ENCODE data around the gene LRFN2.

Gene LRFN2

DNA sequence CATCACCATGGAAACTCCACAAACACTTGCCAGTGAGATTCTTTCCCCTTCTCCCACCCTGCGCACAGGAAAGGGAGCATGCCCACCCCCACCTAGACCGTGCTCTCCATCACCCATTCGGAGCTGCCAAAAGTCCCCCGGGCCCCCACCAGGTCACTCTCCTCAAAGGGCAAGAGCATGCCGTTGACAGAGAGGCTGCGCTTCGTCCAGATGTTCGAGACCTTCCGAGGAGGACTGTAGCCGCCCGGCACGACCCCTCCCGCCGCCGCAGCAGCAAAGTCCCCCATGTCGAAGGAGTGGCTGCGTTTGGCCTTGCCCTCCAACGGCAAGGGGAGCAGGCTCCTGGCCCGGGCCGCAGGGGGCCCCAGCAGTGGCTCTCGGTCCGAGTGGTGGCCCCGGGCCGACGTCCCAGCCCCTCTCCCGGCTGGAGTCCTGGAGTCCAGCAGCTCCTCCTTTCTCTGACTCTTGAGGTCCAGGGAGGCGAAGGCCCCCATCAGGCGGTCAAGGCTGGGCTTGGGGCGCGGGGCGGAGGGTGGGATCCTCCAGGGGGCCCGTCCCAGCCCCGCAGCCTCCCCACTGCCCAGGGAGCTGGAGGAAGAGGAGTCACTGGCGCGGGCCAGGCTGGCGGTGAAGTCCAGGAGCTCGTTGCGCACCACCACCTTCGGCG is 195.2 kb downstream of the LRFN2 start:
- Mint-ChIP-seq H3K4me3 (no peak overlapping the region), H3K9me3 (no peaks in the 10 kb centered on the region), H3K27ac (no peak overlapping the region), H3K27me3 (no peaks in the 10 kb centered on the region), H3K4me1 (peaks cover 58% of the 10 kb centered on the region), H3K36me3 (peaks cover 4% of the 10 kb centered on the region)

DNA sequence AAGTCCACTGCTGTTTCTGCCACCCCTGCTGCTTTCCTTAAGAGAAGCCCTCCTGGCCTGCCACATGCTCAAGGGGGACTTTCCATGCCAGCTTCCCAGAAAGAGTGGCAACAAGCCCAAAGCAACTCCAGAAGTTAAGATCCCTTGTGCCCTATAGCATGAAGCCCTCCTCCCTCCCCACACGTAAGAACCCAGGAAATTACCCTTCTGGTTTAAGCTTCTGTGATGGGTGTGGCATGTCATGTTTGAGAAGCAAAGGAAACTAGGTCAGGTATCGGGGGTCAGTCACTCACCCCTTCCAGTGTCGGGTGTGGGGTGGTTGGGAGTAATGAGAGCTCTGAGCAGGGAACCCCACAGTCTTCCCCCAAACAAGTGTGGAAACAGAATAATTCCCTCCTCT is 196.1 kb downstream of the LRFN2 start:
- peak overlapping the region; percentile 63 for H3K27ac Mint-ChIP-seq
- peak overlapping the region; percentile 26 for H3K4me3 Mint-ChIP-seq
- H3K27me3 Mint-ChIP-seq: no peaks in the 10 kb centered on the region
- H3K9me3 Mint-ChIP-seq: no peaks in the 10 kb centered on the region
- peaks cover 67% of the 10 kb centered on the region for H3K4me1 Mint-ChIP-seq
- H3K36me3 Mint-ChIP-seq: peaks cover 4% of the 10 kb centered on the region

DNA sequence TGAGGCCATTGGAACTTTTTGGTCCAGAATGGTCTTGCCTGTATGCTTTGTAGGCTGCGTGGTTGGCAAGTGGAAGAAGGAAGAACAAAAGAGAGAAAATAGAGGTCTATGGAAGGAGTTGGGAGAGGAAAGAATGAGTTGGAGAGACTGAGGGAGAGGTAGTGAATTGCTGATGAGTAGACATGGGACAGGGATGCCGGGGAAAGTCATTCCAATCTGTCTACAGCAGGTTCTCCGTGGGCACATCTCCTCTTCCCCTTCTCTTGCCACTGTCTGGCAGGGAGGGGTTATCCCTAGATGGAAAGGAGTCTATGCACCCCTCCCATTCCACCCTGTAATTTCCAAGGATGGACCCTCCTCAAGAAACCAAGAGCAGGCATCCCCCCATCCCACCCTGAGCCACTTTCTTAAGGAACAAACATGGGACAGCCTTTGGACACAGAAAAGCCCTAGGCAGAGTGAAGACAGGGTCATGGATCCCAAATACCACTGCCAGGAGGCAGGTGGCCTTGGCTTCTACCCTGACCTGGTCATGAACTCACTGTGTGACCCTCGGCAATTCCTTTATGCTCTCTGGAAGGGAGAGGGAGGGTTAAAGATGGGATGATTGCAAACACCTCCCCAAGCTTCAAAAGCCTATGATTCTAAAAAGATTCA is 196.9 kb downstream of the LRFN2 start:
- Mint-ChIP-seq H3K36me3 (peaks cover 4% of the 10 kb centered on the region), H3K4me1 (peaks cover 76% of the 10 kb centered on the region), H3K27me3 (no peaks in the 10 kb centered on the region), H3K4me3 (peak overlapping the region; percentile 78), H3K27ac (peak overlapping the region; percentile 94), H3K9me3 (no peaks in the 10 kb centered on the region)

DNA sequence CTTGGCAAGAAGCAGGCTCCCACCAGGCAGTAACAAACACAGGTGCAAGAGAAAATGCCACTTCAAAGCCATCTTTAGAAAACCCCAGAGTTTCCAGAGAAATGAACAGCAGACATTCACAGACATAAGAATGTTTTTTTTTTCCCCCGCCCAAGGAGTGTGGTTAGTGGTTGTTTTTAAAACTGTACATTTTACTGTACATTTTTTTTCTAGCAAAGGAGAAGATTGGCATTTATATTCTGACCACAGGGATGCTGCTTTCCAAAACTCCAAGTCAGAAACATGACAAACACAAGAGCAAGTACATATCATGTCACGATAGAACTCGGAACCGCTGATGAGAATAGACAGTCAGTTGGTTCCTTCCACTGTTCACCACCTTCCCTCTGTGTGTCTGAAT is 197.9 kb downstream of the LRFN2 start:
- peaks cover 83% of the 10 kb centered on the region for H3K4me1 Mint-ChIP-seq
- peaks cover 4% of the 10 kb centered on the region for H3K36me3 Mint-ChIP-seq
- H3K4me3 Mint-ChIP-seq: peak overlapping the region; percentile 78
- no peaks in the 10 kb centered on the region for H3K9me3 Mint-ChIP-seq
- no peaks in the 10 kb centered on the region for H3K27me3 Mint-ChIP-seq
- H3K27ac Mint-ChIP-seq: peak overlapping the region; percentile 94

DNA sequence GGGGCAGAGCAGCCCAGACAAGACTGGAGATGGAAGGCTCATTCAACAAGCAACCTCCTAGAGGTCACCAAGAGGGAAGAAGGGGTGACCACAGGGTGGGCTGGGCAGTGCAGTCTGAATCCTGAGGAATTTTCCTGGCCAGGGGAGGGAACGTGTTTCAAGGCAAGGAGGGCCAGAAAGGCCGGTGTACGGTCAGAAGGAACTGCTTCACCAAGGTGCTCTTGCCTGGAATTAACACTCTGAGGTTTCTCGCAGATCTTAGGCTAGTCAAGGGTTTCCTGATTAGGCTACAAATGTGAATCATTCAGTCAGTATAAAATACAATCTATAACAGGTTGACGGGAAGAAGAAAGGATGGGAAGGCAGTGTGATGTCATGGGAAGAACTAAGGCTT is 199.3 kb downstream of the LRFN2 start:
- no peaks in the 10 kb centered on the region for H3K9me3 Mint-ChIP-seq
- no peaks in the 10 kb centered on the region for H3K36me3 Mint-ChIP-seq
- peak overlapping the region; percentile 85 for H3K27ac Mint-ChIP-seq
- H3K4me3 Mint-ChIP-seq: peak overlapping the region; percentile 51
- no peaks in the 10 kb centered on the region for H3K27me3 Mint-ChIP-seq
- H3K4me1 Mint-ChIP-seq: peaks cover 72% of the 10 kb centered on the region

DNA sequence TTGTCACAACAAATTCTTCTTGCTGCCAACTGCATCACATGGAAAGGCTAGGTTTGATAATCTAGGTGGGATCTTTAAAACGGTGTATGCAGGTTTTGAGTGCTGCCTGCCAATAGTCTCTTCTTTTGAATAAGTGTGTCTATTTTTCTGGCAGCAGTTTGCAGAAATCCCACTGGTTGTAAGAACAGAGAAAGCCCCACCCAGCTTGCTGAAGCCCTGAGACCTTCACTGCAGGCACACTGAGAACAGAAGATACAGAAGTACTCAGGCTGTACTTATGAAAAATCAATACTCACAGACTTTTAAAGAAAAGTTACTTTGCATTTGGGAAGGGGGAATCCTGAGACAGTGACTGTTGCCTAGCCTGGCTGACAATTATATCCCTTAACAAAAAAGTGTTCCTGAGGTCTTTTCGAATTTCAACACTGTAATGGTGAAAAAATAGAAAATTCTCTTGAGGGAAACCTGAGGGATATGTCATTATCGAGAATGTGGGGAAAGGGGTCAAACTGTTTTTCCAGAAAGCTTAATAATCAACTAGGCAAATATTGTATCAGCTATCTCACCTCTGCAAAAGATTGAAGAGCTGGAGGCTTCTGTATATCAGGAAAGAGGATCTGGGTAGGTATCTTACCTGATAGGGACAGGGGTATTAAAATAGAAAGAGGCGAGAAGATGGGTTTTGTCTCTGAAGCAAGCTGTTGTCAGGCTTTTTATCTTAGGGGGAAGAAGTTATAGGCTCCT is 199.9 kb downstream of the LRFN2 start:
- no peaks in the 10 kb centered on the region for H3K27me3 Mint-ChIP-seq
- H3K27ac Mint-ChIP-seq: peak overlapping the region; percentile 85
- H3K4me3 Mint-ChIP-seq: peak overlapping the region; percentile 51
- peaks cover 68% of the 10 kb centered on the region for H3K4me1 Mint-ChIP-seq
- no peaks in the 10 kb centered on the region for H3K36me3 Mint-ChIP-seq
- H3K9me3 Mint-ChIP-seq: no peaks in the 10 kb centered on the region

DNA sequence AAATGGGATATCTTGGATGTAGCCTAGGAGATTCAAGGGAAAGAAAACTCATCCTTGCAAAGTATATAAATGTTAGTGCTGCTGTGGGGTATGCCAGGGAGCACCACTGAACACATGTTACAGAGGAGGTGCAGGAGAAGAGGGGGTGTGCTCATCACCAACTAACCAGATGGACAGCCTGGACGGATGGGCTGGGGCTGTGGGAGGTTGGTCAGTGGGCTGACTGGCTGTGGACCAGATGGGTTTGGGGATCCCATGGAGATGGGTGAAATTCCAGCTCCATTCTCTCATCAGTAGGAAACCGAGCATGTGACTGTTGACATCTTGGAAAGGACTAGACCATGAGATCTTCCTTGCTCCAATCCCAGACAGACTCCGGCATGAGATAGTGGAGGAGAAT is 201.0 kb downstream of the LRFN2 start:
- Mint-ChIP-seq H3K4me1 (peaks cover 63% of the 10 kb centered on the region), H3K4me3 (no peak overlapping the region), H3K27ac (no peak overlapping the region), H3K27me3 (no peaks in the 10 kb centered on the region), H3K9me3 (no peaks in the 10 kb centered on the region), H3K36me3 (no peaks in the 10 kb centered on the region)

DNA sequence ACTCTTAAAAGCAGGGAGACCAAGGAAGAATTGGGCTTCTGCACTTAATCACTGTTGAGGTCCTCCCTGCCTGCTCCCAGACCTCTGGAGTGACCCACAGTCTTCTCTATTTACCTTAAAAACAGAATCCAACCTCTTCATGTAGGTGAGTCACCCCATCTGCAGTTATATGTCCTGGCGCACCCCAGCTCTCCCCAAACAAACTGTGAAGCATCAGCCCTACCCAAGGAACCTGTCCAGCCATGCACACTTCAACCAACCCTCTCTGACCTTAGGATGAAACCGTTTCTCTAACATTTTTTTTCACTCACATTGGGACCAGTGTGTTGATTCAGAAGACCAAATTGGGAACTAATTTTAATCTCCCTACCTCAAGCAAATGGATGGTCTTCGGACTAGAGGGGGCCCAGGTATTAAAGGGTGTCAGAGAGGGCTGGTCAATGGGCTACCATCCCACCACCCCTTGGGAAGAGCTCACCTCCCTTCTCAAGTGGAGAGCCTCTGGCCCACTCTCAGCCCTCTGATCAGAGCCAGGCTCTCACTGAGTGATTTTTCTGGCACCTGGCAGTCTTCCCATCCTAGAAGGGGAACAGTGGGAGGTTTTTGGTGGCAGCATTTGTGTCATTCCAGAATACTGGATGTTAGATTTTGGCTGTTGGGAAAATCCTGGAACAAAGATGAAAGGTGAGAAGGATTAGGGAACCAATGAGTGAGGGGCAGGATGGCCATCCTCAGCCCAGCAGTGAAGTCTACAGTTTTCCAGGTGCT is 203.6 kb downstream of the LRFN2 start:
- no peaks in the 10 kb centered on the region for H3K9me3 Mint-ChIP-seq
- H3K4me3 Mint-ChIP-seq: no peak overlapping the region
- H3K36me3 Mint-ChIP-seq: no peaks in the 10 kb centered on the region
- no peak overlapping the region for H3K27ac Mint-ChIP-seq
- peaks cover 39% of the 10 kb centered on the region for H3K4me1 Mint-ChIP-seq
- H3K27me3 Mint-ChIP-seq: no peaks in the 10 kb centered on the region

DNA sequence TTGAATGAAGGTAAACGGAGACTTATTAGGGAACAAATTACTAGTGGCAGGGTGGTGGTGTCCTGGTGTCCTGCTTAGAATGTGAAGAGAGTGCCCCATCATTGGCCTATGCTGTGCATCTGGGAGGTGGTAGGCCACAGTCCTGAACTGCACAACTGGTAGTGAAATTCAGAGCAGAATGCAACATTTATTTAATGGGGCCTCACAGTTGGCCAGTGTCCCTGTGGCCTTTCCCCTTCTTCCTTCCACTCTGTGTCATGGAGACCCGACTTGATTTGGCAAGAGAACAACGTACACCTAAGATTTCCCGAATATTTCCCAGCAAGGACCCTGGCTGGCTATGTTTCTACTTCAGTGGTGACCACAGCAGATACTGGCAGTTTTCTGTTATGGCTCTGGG is 206.9 kb downstream of the LRFN2 start:
- Mint-ChIP-seq H3K4me1 (peaks cover 15% of the 10 kb centered on the region), H3K27ac (no peak overlapping the region), H3K4me3 (no peak overlapping the region), H3K9me3 (no peaks in the 10 kb centered on the region), H3K27me3 (no peaks in the 10 kb centered on the region), H3K36me3 (no peaks in the 10 kb centered on the region)

DNA sequence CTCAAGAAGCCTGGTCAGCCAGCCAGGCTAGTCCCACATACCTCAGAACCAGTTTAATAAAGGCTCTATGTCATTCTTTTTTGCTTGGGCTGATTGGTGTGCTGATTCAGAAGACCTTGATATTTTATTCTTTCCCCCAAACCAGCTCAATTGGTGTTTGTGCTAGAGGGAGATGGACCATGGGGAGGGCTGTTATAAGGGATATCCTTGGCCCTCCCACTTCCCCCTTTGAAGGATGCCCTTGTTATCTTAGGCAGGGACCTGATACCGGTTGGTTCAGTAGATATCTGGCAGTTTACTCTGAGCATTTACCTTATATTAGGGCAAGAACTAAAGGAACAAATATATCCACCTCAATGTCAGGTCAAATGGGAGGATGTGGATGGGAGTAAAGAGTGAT is 207.4 kb downstream of the LRFN2 start:
- Mint-ChIP-seq H3K4me3 (no peak overlapping the region), H3K36me3 (no peaks in the 10 kb centered on the region), H3K9me3 (no peaks in the 10 kb centered on the region), H3K27me3 (no peaks in the 10 kb centered on the region), H3K27ac (no peak overlapping the region), H3K4me1 (peaks cover 13% of the 10 kb centered on the region)

DNA sequence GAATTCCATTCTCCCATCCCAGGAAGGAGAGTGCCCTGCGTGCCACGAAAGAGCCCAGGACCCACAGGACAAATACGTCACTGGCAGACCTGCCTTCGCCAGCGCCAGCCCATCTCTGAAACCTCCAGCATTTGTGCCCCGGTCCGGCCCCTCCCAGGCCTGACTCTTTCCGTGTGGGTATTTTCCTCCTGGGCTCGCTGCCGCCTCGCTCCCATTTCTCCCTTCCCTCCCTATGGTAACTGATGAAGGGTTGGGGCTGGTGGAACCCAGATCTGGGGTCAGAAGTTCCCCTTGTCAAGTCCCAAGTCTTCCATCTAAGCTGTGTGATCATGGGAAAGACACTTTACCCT is 208.5 kb downstream of the LRFN2 start:
- no peaks in the 10 kb centered on the region for H3K27me3 Mint-ChIP-seq
- H3K4me1 Mint-ChIP-seq: peaks cover 10% of the 10 kb centered on the region
- H3K36me3 Mint-ChIP-seq: no peaks in the 10 kb centered on the region
- no peak overlapping the region for H3K27ac Mint-ChIP-seq
- no peak overlapping the region for H3K4me3 Mint-ChIP-seq
- no peaks in the 10 kb centered on the region for H3K9me3 Mint-ChIP-seq

DNA sequence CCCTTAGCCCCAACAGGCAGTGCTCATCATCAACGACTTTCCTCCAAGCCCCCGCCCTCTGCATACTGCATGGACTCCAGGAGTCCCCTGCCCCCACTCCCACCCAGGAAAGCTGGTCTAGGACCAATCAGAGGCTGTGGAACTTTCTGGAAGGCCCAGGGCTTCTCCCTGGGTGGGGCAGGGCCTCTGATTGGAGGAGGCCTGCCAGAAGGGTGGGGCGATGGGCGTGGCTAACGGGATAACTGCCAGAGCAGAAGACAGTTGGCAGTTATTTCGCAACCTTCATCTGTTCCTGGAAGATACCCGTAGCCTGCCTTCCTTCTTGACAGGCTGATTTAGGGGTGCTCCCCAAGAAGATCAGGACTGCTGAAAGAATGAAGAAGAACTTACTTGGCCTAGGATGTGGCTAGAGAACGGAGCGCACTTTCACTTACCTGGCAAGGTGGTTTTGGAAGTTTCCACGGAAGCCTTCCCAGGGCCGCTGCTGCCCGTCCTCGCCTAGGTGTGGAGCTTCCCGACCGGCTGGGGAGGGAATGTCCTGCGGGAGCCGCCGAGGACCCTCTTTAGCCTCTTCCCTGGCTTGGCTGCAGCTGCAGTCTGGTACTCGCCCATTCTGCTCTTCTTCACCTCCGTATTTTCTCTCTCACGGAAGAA is 209.0 kb downstream of the LRFN2 start:
- peaks cover 10% of the 10 kb centered on the region for H3K4me1 Mint-ChIP-seq
- H3K9me3 Mint-ChIP-seq: no peaks in the 10 kb centered on the region
- H3K4me3 Mint-ChIP-seq: no peak overlapping the region
- no peaks in the 10 kb centered on the region for H3K36me3 Mint-ChIP-seq
- no peaks in the 10 kb centered on the region for H3K27me3 Mint-ChIP-seq
- H3K27ac Mint-ChIP-seq: no peak overlapping the region

DNA sequence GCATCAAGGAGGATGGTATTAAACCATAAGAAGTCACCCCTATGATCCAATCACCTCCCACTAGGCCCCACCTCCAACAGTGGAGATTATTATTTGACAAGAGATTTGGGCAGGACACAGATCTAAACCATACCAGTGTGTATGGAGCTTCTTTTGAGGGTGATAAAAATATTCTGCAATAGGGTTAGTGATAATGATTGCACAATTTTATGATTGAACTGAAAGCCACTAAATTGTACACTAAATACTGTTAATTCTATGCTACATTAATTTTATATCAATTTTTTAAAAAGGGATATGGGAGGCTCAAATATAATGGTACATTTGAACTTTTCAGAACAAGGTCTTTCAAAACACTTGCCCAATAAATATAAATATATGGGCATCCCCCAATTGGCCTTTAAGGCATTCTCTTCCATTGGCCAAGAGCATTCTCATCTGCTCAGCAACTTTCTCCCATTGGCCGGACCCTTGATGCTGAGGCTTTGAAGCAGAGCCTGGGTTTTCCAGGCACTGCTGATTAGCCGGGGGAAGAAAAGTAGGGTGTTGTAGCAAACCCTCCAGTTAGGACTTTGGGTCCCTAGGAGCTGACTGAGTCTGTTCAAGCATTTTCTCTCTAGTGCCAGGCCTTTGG is 209.9 kb downstream of the LRFN2 start:
- Mint-ChIP-seq H3K27ac (no peak overlapping the region), H3K36me3 (no peaks in the 10 kb centered on the region), H3K4me1 (peaks cover 10% of the 10 kb centered on the region)

DNA sequence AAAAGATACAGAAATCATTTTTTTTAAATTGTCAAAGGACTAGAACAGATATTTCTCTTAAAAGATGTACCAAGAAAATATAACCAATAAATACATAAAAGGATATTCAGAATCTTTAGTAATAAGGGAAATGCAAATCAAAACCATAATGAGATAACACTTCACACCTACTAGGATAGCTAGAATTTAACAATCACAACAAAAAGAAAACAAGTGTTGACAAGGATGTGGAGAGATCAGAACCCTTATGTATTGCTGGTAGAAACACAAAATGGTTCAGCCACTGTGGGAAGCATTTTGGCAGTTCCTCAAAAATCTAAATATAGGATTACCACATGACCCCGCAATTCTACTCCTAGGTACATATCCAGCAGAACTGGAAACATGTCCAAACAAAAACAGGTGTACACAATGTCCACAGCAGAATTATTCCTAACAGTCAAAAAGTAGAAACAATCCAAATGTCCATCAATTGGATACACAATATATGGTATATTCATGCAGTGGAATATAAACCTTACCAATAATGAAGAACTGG is 211.0 kb downstream of the LRFN2 start:
- Mint-ChIP-seq H3K4me3 (no peak overlapping the region), H3K27ac (no peak overlapping the region), H3K27me3 (no peaks in the 10 kb centered on the region), H3K36me3 (peaks cover 2% of the 10 kb centered on the region), H3K4me1 (peaks cover 16% of the 10 kb centered on the region), H3K9me3 (no peaks in the 10 kb centered on the region)

More for the DNA sequence above, 209.9 kb downstream of the LRFN2 start:
- Mint-ChIP-seq H3K27me3 (no peaks in the 10 kb centered on the region), H3K4me3 (no peak overlapping the region), H3K9me3 (no peaks in the 10 kb centered on the region)

DNA sequence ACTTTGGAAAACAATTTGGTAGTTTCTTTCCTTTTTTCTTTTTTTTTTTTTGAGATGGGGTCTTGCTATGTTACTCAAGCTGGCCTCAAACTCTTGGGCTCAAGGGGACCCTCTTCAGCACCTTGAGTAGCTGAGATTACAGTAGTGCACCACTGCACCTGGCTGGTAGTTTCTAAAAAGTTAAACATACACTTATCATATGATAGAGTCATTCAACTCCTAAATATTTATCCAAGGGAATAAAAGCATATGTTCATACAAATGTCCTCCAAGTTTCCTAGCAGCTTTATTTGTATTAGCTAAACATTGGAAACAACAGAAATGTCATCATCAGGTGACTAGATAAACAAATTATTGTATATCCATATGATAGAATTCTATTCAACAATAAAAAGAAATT is 213.9 kb downstream of the LRFN2 start:
- Mint-ChIP-seq H3K4me3 (no peak overlapping the region), H3K9me3 (no peaks in the 10 kb centered on the region), H3K4me1 (peaks cover 37% of the 10 kb centered on the region), H3K27ac (no peak overlapping the region), H3K27me3 (no peaks in the 10 kb centered on the region), H3K36me3 (peaks cover 2% of the 10 kb centered on the region)
